Mesothelial cell of epicardium (in vitro differentiated cells): Measurements from ENCODE around the gene LCMT1. TPM values are rescaled to one million over a fixed set of nuclear protein-coding genes. Genes with fewer than 3 reads are reported as not detected.

Source experiments
- DNase-seq, 2 experiments: peaks; one replicate each; pipeline ENCODE4 v3.0.0; 2021; ENCODE audit warnings: low spot score in 2 of 2; ENCODE audit not compliant: unreplicated experiment in 2 of 2
- H3K27ac Mint-ChIP-seq: 2 replicates; pipeline ENCODE4 v1.8.0; 2021; ENCODE audit warnings: mixed read lengths
- H3K27me3 Mint-ChIP-seq: 2 replicates; pipeline ENCODE4 v1.8.0; 2021; ENCODE audit warnings: low read depth, mixed read lengths
- H3K36me3 Mint-ChIP-seq: 2 replicates; pipeline ENCODE4 v1.8.0; 2021; ENCODE audit warnings: mixed read lengths
- H3K4me1 Mint-ChIP-seq: 2 replicates; pipeline ENCODE4 v1.8.0; 2021; ENCODE audit warnings: mixed read lengths
- H3K4me3 Mint-ChIP-seq: 2 replicates; pipeline ENCODE4 v1.8.0; 2021; ENCODE audit warnings: mild to moderate bottlenecking, moderate library complexity, mixed read lengths
- H3K9me3 Mint-ChIP-seq: 2 replicates; pipeline ENCODE4 v1.8.0; 2021; ENCODE audit warnings: mixed read lengths
- CTCF ChIP-seq: fragments of 200-600 bp; sonication (generic); IDR thresholded peaks from one replicate; pipeline ENCODE4 v1.5.0; 2021; ENCODE audit warnings: antibody characterized with exemption; ENCODE audit not compliant: unreplicated experiment
- total RNA-seq: library from RNA; stranded (reverse); gene quantifications from 3 replicates; pipeline ENCODE4 v1.2.1, GENCODE V29; 2021

LCMT1 gene
- total RNA-seq, 1 donor from 2014 or later = 58.5 TPM

- Mint-ChIP-seq H3K27ac (no peak overlapping the region), H3K36me3 (no peaks in the 10 kb centered on the region), H3K4me1 (no peaks in the 10 kb centered on the region), H3K27me3 (no peaks in the 10 kb centered on the region), H3K4me3 (no peak overlapping the region), H3K9me3 (no peaks in the 10 kb centered on the region)
- no peak for DNase-seq
- no peak for TF ChIP-seq CTCF
Observed at GRCh38 chr16:25187491-25187795, 75.9 kb downstream of the LCMT1 start.

- Mint-ChIP-seq H3K36me3 (no peaks in the 10 kb centered on the region), H3K4me3 (no peak overlapping the region), H3K4me1 (peaks cover under 1% of the 10 kb centered on the region), H3K27me3 (no peaks in the 10 kb centered on the region), H3K27ac (no peak overlapping the region), H3K9me3 (no peaks in the 10 kb centered on the region)
- TF ChIP-seq CTCF = no peak
- no peak for DNase-seq
Observed at GRCh38 chr16:25189305-25189704, 77.8 kb downstream of the LCMT1 start.

- no peaks in the 10 kb centered on the region for H3K9me3 Mint-ChIP-seq
- peaks cover 9% of the 10 kb centered on the region for H3K4me1 Mint-ChIP-seq
- DNase-seq = no peak
- no peak overlapping the region for H3K4me3 Mint-ChIP-seq
- H3K36me3 Mint-ChIP-seq = no peaks in the 10 kb centered on the region
- H3K27ac Mint-ChIP-seq = no peak overlapping the region
- no peaks in the 10 kb centered on the region for H3K27me3 Mint-ChIP-seq
- no peak for TF ChIP-seq CTCF
Observed at GRCh38 chr16:25192096-25192495, 80.6 kb downstream of the LCMT1 start.

- TF ChIP-seq CTCF = no peak
- no peaks in the 10 kb centered on the region for H3K9me3 Mint-ChIP-seq
- DNase-seq = no peak
- no peaks in the 10 kb centered on the region for H3K36me3 Mint-ChIP-seq
- no peak overlapping the region for H3K27ac Mint-ChIP-seq
- no peak overlapping the region for H3K4me3 Mint-ChIP-seq
- no peaks in the 10 kb centered on the region for H3K27me3 Mint-ChIP-seq
- peaks cover 9% of the 10 kb centered on the region for H3K4me1 Mint-ChIP-seq
Observed at GRCh38 chr16:25194273-25194878, 82.8 kb downstream of the LCMT1 start.

GRCh38 chr16:25198021-25198420, 86.5 kb downstream of the LCMT1 start:
- Mint-ChIP-seq H3K4me1 (peaks cover 9% of the 10 kb centered on the region), H3K4me3 (no peak overlapping the region), H3K9me3 (no peaks in the 10 kb centered on the region), H3K36me3 (no peaks in the 10 kb centered on the region), H3K27ac (no peak overlapping the region), H3K27me3 (no peaks in the 10 kb centered on the region)
- no peak for TF ChIP-seq CTCF
- no peak for DNase-seq

GRCh38 chr16:25199457-25199856, 87.9 kb downstream of the LCMT1 start:
- Mint-ChIP-seq H3K9me3 (no peaks in the 10 kb centered on the region), H3K36me3 (no peaks in the 10 kb centered on the region), H3K27ac (no peak overlapping the region), H3K4me3 (no peak overlapping the region), H3K4me1 (peaks cover 6% of the 10 kb centered on the region), H3K27me3 (no peaks in the 10 kb centered on the region)
- no peak for TF ChIP-seq CTCF
- DNase-seq = no peak
